HepG2 (cell line): ENCODE results near the gene CTSZ. TPM values are rescaled to one million over a fixed set of nuclear protein-coding genes. Genes with fewer than 3 reads are reported as not detected.

Experiments used
- CC2D1A ChIP-seq: sonication (generic); formaldehyde crosslinking; IDR thresholded peaks from 2 replicates; pipeline ENCODE4 v1.8.1; 2023; ENCODE audit warnings: mild to moderate bottlenecking, missing genetic modification reagents
- ERF ChIP-seq: IDR thresholded peaks from 2 replicates; pipeline ENCODE4 v1.6.1; 2018; ENCODE audit warnings: missing biosample characterization, missing genetic modification reagents
- ETV6 ChIP-seq: sonication (generic); formaldehyde crosslinking; conservative IDR thresholded peaks from 2 replicates; pipeline ENCODE4 v1.4.0; 2020; ENCODE audit warnings: missing genetic modification reagents
- HOXA7 ChIP-seq: sonication (generic); formaldehyde crosslinking; IDR thresholded peaks from 2 replicates; pipeline ENCODE4 v1.8.1; 2022; ENCODE audit warnings: mild to moderate bottlenecking, missing genetic modification reagents, moderate library complexity
- NFKB2 ChIP-seq: sonication (generic); formaldehyde crosslinking; IDR thresholded peaks from 2 replicates; pipeline ENCODE4 v1.4.0; 2020; ENCODE audit warnings: missing genetic modification reagents, borderline replicate concordance
- PRMT3 ChIP-seq: sonication (generic); formaldehyde crosslinking; IDR thresholded peaks from 2 replicates; pipeline ENCODE4 v1.8.1; 2022; ENCODE audit warnings: low read depth, mild to moderate bottlenecking, moderate library complexity, missing genetic modification reagents, borderline replicate concordance
- REPIN1 ChIP-seq: sonication (generic); formaldehyde crosslinking; IDR thresholded peaks from 2 replicates; pipeline ENCODE4 v1.8.0; 2022; ENCODE audit warnings: missing genetic modification reagents, low read depth, mild to moderate bottlenecking, borderline replicate concordance
- SMAD1 ChIP-seq: sonication (generic); formaldehyde crosslinking; IDR thresholded peaks from 2 replicates; pipeline ENCODE4 v1.4.0; 2020; ENCODE audit warnings: missing genetic modification reagents, low read depth, mild to moderate bottlenecking, borderline replicate concordance
- SRY ChIP-seq: sonication (generic); formaldehyde crosslinking; IDR thresholded peaks from 2 replicates; pipeline ENCODE4 v1.8.0; 2022; ENCODE audit warnings: mild to moderate bottlenecking, missing genetic modification reagents
- TCF12 ChIP-seq, 2 experiments: fragments of 450-650 bp in 1 of 2; sonication (generic) in 1 of 2; formaldehyde crosslinking in 1 of 2; IDR thresholded peaks; 2 replicates each; pipeline versions ENCODE4 v1.6.1 to v1.8.0; 2017 to 2022; ENCODE audit warnings: antibody characterized with exemption in 1 of 2, mild to moderate bottlenecking in 1 of 2, missing genetic modification reagents in 1 of 2, moderate library complexity in 1 of 2
- ZNF383 ChIP-seq: sonication (generic); formaldehyde crosslinking; IDR thresholded peaks from 2 replicates; pipeline ENCODE4 v1.4.0; 2020; ENCODE audit warnings: missing genetic modification reagents, mild to moderate bottlenecking, borderline replicate concordance
- ZNF7 ChIP-seq: IDR thresholded peaks from 2 replicates; pipeline ENCODE4 v1.6.1; 2016; ENCODE audit warnings: missing biosample characterization, missing genetic modification reagents
- polyA plus RNA-seq, 8 experiments: library from polyadenylated mRNA; depleted of rRNA in 3 of 8; stranded (reverse) in 7 of 8; unstranded in 1 of 8; fragments of >200 nt; fragmentation: Illumina TruSeq in 4 of 8; extraction: Trizol in 4 of 8; gene quantifications; 2 replicates each; pipeline versions ENCODE4 v1.2.1 to v1.2.3, GENCODE V29; 2011 to 2016; ENCODE audit warnings: low read depth in 4 of 8, missing spikeins in 1 of 8, mixed read lengths in 1 of 8; ENCODE audit not compliant: insufficient read depth in 1 of 8
- total RNA-seq, 5 experiments: library from RNA; depleted of rRNA; stranded (reverse); fragments of >200 nt; fragmentation: Illumina TruSeq; extraction: Trizol; gene quantifications; 2 replicates each; pipeline ENCODE4 v1.2.3, GENCODE V29; 2016; ENCODE audit warnings: low read depth in 1 of 5
- TF ChIP-seq, protein P1 (sequence below), 2 experiments: sonication (generic) in 1 of 2; formaldehyde crosslinking in 1 of 2; IDR thresholded peaks; 2 replicates each; pipeline versions ENCODE4 v1.6.1 to v1.9.0; 2014 to 2022; ENCODE audit warnings: antibody characterized with exemption in 1 of 2, borderline replicate concordance in 1 of 2, inconsistent platforms in 1 of 2, low read depth in 1 of 2, missing genetic modification reagents in 1 of 2
- TF ChIP-seq, protein P2 (sequence below): sonication (generic); formaldehyde crosslinking; IDR thresholded peaks from 2 replicates; pipeline ENCODE4 v1.4.0; 2020; ENCODE audit warnings: missing genetic modification reagents, borderline replicate concordance
- TF ChIP-seq, protein P3 (sequence below): sonication (generic); formaldehyde crosslinking; IDR thresholded peaks from 2 replicates; pipeline ENCODE4 v1.9.0; 2021; ENCODE audit warnings: missing genetic modification reagents, borderline replicate concordance
- TF ChIP-seq, protein P4 (sequence below): sonication (generic); formaldehyde crosslinking; IDR thresholded peaks from 2 replicates; pipeline ENCODE4 v1.9.0; 2021; ENCODE audit warnings: missing genetic modification reagents, mild to moderate bottlenecking, borderline replicate concordance

The CTSZ gene
- total and polyA plus RNA-seq, 2 of the 13 experiments (the other 11 are each of a cell fraction or from before 2014, with no cell fraction given) = 0.33 TPM; not detected in 1

DNA sequence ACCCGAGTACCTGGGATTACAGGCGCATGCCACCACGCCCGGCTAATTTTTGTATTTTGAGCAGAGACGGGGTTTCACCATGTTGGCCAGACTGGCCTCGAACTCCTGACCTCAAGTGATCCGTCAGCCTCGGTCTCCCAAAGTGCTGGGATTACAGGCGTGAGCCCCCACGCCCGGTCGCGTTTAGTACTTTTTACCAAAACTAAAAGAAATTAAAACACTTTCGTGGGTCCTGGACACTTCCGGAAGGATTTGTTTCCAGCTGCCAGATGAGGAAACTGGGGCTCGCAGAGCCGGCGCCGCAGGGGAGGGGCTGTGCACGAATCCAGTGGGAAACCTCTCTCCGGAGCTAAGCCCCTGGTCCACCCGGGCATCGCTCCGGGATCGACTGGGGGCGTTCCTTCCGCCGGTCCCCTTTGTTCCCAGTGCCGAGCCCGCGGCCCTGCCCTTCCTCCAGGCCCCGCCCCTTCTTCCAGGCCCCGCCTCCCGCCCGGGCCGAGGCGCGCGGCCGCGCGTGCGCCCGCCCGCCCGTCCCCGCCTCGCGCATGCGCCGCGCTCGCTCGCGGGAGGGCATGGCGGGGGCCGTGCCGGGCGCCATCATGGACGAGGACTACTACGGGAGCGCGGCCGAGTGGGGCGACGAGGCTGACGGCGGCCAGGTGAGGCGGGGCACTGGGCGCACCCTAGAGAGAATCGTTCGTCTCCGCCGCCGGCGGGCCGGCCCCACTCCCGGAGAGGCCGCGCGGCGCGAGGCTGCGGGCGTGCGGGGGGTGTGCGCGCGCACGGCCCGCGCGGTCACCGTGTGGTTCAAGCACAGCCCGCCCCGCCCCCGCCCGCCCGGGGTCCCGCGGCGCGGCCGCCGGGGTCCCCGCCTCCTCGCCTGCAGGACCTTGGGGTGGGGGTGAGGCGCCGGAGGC lies 26.1 kb downstream of the CTSZ start, which contains the start of gene NELFCD (continued):
- TF ChIP-seq, protein P1, sequence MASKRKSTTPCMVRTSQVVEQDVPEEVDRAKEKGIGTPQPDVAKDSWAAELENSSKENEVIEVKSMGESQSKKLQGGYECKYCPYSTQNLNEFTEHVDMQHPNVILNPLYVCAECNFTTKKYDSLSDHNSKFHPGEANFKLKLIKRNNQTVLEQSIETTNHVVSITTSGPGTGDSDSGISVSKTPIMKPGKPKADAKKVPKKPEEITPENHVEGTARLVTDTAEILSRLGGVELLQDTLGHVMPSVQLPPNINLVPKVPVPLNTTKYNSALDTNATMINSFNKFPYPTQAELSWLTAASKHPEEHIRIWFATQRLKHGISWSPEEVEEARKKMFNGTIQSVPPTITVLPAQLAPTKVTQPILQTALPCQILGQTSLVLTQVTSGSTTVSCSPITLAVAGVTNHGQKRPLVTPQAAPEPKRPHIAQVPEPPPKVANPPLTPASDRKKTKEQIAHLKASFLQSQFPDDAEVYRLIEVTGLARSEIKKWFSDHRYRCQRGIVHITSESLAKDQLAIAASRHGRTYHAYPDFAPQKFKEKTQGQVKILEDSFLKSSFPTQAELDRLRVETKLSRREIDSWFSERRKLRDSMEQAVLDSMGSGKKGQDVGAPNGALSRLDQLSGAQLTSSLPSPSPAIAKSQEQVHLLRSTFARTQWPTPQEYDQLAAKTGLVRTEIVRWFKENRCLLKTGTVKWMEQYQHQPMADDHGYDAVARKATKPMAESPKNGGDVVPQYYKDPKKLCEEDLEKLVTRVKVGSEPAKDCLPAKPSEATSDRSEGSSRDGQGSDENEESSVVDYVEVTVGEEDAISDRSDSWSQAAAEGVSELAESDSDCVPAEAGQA (IDR thresholded peaks at IDR 0.05; ENCODE audit: low read depth) = no peak
- TF ChIP-seq, protein P1 (CRISPR knock-in tag; IDR thresholded peaks at IDR 0.05; ENCODE audit: borderline replicate concordance) = no peak; the same call in 1 of the 2 replicates
- TF ChIP-seq ZNF383 (CRISPR knock-in tag) (no peak), SMAD1 (CRISPR knock-in tag) (0 out of 2 replicates have a peak, but pooled peaks have one; percentile 64), CC2D1A (no peak), ERF (CRISPR knock-in tag) (0 out of 2 replicates have a peak, but pooled peaks have one; percentile 34), TCF12 (IDR thresholded peaks at IDR 0.05) (no peak), TCF12 (CRISPR knock-in tag; IDR thresholded peaks at IDR 0.05) (no peak), ZNF7 (CRISPR knock-in tag) (no peak), ETV6 (CRISPR knock-in tag) (peak; percentile 24; the same call in 1 of the 2 replicates), SRY (CRISPR knock-in tag) (peak; percentile 68), REPIN1 (CRISPR knock-in tag) (peak; percentile 44; the same call in 1 of the 2 replicates), HOXA7 (CRISPR knock-in tag) (no peak), NFKB2 (CRISPR knock-in tag) (peak; percentile 77; the same call in 1 of the 2 replicates), PRMT3 (CRISPR knock-in tag) (no peak)
- TF ChIP-seq, protein P2, sequence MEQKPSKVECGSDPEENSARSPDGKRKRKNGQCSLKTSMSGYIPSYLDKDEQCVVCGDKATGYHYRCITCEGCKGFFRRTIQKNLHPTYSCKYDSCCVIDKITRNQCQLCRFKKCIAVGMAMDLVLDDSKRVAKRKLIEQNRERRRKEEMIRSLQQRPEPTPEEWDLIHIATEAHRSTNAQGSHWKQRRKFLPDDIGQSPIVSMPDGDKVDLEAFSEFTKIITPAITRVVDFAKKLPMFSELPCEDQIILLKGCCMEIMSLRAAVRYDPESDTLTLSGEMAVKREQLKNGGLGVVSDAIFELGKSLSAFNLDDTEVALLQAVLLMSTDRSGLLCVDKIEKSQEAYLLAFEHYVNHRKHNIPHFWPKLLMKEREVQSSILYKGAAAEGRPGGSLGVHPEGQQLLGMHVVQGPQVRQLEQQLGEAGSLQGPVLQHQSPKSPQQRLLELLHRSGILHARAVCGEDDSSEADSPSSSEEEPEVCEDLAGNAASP (CRISPR knock-in tag) = peak; percentile 72; the same call in 1 of the 2 replicates
- TF ChIP-seq, protein P3, sequence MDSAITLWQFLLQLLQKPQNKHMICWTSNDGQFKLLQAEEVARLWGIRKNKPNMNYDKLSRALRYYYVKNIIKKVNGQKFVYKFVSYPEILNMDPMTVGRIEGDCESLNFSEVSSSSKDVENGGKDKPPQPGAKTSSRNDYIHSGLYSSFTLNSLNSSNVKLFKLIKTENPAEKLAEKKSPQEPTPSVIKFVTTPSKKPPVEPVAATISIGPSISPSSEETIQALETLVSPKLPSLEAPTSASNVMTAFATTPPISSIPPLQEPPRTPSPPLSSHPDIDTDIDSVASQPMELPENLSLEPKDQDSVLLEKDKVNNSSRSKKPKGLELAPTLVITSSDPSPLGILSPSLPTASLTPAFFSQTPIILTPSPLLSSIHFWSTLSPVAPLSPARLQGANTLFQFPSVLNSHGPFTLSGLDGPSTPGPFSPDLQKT (CRISPR knock-in tag) = no peak; the same call in 1 of the 2 replicates
- TF ChIP-seq, protein P4, sequence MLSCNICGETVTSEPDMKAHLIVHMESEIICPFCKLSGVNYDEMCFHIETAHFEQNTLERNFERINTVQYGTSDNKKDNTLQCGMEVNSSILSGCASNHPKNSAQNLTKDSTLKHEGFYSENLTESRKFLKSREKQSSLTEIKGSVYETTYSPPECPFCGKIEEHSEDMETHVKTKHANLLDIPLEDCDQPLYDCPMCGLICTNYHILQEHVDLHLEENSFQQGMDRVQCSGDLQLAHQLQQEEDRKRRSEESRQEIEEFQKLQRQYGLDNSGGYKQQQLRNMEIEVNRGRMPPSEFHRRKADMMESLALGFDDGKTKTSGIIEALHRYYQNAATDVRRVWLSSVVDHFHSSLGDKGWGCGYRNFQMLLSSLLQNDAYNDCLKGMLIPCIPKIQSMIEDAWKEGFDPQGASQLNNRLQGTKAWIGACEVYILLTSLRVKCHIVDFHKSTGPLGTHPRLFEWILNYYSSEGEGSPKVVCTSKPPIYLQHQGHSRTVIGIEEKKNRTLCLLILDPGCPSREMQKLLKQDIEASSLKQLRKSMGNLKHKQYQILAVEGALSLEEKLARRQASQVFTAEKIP (CRISPR knock-in tag) = no peak
